HG03103 (cell line): ENCODE measurements around the gene PRIM1.

Experiments used
- ATAC-seq: cut with Tn5 transposase; IDR thresholded peaks from one replicate; pipeline ENCODE4 v1.9.1; 2021; ENCODE audit warnings: low read depth; ENCODE audit not compliant: unreplicated experiment

PRIM1 gene

DNA sequence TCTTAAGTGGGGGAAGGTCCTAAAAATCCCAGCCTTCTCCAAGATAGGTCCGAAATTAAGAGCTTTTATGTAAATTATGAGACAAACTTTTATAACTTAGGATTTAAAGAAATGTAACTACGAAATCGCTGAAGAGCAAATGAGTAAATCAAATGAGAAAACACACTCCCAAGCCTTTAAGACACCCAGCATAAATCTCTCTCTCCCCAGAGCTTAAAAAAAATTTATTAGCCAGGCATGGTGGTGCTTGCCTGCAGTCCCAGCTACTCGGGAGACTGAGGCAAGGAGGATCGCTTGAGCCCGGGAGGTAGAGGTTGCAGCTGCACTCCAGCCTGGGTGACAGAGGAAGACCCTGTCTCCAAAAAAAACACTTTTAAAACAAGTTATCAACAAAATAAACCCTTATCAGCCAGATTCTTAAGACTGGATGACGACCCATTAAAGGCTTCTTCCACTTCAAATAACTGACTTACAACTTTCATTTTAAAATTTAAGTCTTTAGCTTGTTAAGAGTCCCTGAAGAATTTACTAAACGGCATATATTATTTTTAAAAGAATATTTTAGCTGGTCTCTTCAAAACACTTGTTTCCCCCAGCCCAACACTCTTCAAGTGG lies 67.3 kb downstream of the PRIM1 start:
- ATAC-seq = no peak

DNA sequence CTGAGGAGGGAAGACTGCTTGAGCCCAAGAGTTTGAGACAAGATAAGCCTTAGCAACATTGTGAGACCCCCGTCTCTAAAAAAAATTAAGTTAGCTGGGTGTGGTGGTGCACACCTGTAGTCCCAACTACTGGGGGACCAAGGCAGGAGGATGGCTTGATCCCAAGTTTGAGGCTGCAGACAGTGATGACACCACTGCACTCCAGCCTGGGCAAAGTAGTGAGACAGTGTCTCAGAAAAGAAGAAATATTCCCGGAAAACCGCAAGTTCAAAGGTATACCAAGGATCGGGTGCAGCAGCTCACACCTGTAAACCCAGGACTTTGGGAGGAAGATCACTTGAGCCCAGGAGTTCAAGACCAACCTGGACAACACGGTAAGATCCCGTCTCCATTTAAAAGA lies 69.8 kb downstream of the PRIM1 start:
- ATAC-seq = no peak
